NOMO-1 (cell line): ENCODE measurements around the gene TMIGD3.

Experiments
- DNase-seq, 2 experiments: peaks; one replicate each; lab custom pipeline; 2025; ENCODE audit not compliant: unreplicated experiment in 2 of 2; lab: John Stamatoyannopoulos, UW

Gene TMIGD3

DNA sequence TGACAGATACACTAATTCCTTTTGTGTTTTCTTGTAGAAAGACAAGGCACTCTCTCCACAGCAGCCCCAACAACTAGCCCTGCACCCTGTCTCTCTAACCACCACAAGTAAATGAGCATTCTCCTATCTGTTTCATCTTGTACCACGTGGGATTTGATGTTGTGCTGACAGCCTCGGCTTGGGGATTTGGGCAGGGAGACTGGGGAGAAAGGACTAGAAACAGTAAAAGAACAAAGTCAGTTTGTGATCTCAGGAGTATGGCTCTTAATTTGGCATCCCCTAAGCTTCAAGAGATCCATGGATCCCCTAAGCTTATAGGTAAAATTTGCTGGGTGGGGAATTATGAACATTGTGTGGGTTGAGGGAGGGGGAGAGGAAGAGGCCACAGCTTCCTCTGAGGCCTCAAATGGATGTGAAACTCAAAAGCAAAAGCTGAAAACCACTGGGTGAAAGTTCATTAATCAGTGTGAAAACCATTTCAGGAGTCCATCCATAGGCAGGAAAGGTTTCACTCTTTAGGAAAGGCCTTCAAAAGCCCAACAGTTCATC lies 26.6 kb downstream of the TMIGD3 start:
- peak; percentile 54 to 72 for DNase-seq

DNA sequence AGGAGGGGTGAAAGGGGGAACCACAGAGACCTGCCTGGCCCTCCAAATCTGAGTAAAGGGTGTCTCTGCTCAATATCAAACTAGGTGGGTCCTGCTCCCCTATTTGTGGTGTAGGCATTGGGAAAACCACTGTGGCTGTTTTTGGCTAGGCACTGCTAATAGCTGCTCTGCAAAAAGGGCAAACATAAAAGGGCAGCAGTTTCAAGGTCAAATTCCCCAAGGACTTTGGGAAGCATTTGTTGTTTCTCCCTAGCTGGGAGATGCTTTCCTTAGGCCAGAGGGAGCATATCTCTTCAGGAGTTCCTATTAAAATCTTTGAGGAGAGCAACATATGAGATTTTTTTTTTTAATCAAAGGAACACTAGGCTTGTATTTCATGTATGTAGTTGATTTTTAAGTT lies 27.2 kb downstream of the TMIGD3 start:
- no peak for DNase-seq

DNA sequence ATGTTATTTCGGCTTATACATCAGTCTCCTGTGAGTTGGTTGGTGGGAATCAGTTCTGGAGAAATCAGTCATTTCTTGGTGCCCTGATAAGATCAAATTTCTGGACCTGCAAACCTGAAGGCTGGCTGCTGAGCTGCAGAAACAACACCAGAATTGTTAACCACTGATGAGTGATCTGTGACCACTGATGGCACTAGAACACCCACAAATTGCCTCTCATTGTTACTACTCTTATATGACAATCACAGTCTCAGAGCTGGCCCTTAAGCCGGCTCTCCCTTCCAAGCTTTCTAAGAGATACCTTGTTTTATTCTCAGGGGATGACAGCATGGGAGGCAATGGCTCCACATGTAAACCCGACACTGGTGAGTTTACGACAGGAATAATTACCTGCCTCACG lies 27.7 kb downstream of the TMIGD3 start:
- peak in 1 of 2 experiments; percentile 19 for DNase-seq

DNA sequence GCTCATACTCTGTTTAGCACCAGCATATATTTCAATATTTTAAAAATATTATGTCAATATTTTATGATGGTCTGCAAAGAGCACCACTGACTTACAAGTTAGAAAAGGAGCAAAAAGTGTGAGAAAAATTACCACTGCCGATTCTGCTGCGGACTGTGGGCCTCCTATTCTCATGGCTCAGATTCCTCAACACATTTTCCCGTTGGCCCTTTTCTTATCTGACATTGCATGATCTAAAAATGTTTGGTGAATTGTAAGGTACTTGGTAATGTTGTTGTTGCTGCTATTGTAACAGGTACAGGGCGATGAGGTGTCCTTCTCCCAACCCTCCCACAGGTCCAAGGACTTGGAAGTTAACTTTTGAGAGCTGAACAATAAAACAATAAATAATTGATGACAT lies 28.9 kb downstream of the TMIGD3 start:
- no peak for DNase-seq

DNA sequence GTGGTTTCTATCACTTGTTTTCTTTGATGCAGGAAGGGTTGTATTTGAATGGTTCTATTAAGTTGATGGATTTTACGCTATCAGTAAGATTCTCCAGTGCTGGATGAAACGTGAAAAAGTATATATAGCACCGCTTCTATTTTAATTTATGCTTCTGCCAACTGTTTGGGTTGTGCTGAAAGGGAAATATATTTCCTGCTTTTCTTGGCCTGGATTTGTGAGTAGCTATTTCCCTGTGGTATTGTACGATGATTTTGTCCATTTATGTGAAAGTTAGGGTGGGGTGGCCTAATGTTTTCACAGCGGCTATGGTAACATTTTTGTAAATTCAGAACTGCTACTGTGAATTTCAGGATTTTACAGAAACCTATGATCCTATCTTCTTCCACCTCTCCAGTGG lies 29.3 kb downstream of the TMIGD3 start:
- DNase-seq: no peak

DNA sequence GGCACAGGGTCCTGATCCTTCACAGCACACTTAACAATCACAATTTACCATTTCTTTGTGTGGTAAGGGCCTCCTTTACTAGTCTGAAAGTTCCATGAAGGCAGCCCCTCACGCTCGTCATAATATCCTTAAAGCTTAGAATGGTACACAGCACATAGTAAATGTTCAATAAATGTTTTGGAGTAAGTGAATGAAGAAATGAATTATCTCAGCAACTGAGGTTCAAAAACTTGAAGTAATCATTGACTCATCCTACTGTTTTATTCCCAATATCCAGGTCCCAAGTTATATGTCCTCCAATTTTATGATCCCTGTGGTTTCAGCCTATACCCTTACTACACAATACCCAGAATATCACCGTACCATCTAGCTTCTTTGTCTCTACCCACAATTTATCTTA lies 31.9 kb downstream of the TMIGD3 start:
- DNase-seq: no peak

DNA sequence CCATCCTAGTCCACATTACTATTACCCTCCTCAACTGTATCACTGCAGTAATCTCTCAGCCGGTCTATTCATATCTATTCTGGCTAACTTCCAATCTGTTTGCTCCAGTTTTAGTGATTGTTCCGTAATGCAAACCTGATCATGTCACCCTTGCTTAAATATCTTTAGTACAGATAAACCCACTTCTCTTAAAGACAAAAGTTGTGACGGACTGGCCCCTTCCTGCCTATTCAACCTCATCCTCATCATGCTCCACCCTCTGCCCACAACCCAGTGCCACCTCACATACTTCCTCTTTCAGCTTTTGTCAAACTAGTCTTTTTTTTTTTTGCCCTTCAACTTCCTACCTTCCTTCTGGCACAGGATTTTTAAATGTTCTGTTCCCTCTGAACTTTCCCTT lies 32.4 kb downstream of the TMIGD3 start:
- DNase-seq: peak; percentile 92 to 99

DNA sequence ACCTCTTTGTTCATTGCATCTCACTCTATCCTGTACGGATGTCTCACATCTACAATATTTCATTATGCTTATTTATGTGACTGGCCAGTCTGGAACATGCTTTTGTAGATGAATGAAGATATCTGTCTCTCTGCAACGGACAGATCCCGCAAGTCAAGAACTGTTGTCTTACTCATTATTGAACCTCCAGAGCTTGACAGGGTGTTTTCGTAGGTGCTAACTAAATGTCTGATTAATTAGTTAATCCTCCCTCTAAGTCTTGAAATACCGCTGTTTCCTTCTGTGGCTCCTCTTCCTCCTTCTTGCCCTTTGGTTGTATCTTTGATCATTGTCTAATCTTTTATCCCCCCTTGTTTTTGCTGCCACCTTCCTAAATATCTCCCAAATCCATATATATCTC lies 32.8 kb downstream of the TMIGD3 start:
- DNase-seq: no peak

DNA sequence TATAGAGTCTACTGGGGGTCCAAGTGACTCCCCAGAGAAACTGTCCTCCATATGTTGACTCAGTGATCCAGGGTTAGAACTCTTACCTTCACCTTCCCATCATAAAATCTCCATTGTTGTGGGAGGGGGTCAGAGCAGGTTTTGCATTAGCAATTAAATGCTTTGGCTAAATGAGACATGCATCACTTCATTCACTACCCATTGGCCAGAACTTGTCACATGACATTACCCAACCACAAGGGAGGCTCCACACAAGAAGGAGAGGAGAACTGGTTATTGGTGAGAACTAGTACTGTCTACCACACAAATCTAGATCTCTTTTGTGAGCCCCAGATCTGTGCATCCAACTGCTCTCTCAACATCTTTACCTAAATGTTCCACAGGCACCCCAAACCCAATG lies 33.9 kb downstream of the TMIGD3 start:
- DNase-seq: no peak

DNA sequence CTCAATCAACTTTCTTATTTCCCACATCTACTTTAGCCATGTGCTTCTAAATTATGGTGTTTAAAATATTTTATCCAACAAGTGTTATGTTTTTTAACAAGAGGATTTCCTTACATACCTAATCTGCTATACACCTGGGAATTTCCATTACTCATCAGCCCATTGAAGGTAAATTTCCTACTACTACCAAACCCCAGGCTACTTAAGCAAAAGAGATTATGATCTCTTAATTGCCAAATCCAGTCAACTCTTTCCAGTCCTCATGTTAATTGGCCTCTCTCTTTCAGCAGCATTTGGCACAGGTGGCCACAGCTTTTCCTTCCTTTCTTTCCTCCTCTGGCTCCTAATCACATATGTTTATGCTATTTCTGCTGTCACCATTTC lies 34.7 kb downstream of the TMIGD3 start:
- no peak for DNase-seq

DNA sequence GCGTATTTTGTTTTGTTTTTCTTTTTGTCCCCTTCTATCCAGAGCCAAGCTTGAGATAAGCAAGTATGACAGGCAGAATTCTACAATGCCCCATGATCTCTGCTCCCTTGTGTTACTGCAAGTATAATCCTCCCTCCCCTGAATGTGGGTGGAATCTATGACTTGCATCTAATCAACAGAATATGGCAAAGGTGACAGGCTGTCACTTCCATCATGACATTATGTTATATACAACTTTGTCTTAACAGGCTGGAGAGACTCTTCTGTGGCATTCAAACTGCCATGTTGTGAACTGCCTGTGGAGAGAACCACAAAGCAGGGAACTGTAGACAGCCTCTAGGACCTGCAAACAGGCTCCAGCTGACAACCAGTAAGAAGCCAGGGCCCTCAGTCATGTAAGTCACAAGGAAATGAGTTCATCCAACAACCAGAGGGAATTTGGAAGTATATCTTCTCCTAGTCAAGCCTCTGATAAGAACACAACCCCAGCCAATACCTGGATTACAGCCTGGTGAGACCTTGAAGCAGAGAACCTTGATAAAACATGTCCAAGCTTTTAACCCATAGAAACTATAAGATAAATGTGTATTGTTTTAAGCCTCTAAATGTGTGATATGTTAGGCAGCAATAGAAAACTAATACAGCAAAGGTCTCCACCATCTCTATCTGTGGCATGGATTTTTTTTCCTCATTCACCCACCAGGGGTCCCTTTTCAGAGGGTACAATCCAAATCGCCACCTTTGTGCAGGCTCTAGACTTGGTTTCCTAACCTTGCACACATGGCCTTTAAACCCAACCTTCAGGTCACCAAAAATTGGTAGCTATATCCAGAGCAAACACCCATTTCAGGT lies 35.3 kb downstream of the TMIGD3 start:
- DNase-seq: no peak

DNA sequence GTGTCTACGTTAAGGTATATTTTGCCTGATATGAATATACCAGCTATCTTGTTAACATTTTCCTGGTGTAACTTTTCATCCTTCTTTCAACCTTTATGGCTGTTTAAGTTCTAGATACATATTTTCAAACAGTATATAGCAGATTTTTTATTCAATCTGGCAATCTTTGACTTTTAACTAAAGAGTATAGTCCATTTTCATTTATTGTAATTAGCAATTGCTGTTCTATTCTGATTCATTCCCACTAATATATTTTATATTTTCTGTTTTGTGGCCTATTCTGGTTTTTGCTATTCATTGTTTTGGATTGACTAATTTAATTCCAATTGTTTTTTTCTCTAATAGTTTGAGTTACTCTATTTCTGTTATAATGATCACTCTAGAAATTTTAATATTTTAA lies 37.0 kb downstream of the TMIGD3 start:
- DNase-seq: no peak

DNA sequence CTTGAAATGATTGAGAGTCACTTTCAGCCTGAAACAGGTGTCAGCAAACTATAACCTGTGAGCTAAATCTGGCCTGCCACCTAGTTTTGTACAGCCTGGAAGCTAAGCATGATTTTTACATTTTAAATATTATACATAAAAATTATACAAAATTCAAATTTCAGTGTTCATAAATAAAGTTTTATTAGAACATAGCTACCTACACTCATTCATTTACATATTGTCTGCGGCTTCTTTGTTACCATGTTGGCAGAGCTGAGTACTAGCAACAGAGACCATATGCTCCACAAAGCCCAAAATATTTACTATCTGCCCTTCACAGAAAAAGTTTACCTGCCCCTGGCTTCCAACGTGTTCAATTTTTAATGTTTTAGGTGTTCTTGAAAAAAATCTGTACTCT lies 37.7 kb downstream of the TMIGD3 start:
- no peak for DNase-seq

DNA sequence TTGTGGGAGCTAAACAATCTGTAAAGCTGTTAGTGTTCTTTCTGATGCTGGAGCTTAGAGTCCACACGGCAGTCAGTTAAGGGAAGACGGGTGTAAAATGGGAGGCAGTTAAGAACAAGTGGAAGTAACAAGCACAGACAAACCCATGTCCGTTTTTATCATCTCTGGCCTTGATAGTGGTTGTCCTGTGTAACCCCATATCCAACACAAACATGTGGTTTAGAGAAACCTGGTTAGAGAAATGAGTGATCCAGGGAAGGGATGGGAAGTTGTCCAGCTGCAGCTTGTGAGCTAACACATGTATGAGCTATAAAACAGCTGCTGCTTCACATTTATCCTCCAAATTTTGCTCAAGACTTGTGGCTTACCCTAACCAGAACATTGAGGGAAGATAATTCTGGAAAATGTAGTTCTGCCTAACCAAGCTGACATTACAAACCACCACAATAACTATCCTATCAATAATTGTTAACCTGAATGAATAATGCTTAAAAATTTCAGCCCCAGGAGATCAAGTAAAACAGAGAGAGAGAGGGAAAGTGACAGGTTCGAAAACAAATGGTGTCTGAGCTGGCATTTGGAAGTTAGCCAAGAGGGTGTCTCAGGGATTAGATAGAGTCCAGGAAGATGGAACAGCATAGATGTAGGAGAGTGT lies 40.3 kb downstream of the TMIGD3 start:
- no peak for DNase-seq

DNA sequence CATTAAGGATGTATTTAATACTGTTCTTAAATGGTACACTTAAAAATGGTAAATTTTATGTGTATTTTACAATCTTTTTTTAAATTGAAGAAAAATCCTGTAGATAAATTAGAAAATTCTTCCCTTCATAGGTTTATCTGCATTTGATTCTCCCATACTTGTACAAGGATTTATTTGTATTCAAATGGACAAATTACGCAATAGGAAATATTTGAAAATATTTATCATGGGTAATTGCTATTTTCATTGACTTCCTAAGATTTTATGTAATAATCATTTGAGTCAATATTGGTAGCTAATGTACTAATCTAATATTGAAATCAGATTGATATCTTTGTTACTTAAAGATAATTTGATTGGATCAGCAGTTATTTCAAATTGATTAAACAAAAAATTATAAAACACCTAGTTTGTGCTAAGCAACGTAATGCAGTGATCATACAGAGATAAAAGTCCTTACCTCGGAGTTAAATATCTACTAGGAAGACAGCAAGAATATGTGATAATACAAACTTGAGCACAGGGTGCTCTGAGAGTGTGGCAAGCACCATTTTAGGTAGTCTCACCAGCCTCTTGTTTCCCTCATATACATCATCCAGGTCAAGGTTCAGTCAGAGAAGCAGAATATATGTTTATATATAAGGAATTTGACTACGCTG lies 40.9 kb downstream of the TMIGD3 start:
- no peak for DNase-seq

DNA sequence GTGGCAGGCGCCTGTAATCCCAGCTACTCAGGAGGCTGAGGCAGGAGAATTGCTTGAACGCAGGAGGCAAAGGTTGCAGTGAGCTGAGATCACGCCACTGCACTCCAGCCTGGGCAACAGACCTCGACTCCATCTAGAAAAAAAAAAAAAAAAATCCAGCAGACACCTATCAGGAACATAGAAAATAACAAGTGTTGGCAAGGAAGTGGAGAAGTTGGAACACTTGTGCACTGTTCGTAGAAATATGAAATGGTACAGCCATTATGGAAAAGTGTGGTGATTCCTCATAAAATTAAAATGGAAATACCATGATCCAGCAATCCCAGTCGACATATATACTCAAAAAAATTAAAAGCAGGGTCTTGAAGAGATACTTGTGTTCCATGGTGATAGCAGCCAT lies 41.7 kb downstream of the TMIGD3 start:
- no peak for DNase-seq

DNA sequence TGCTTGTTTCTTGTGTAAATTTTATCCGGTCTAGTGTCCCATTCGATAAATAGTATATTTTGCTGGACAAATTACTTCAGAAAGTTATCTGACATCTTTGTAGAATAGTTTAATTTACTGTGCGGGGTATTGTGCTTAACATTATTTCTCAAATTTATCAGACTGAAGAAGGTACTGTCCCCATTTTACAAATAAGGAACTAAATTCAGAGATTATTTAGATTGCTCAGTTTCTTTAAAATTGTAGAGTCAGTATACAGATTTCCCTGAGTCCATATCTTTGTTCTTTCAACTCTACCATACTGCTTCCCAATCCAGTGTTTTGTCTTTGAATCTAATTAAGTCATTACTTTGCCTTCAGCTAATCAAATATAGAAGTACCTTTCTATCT lies 47.8 kb downstream of the TMIGD3 start:
- DNase-seq: no peak

DNA sequence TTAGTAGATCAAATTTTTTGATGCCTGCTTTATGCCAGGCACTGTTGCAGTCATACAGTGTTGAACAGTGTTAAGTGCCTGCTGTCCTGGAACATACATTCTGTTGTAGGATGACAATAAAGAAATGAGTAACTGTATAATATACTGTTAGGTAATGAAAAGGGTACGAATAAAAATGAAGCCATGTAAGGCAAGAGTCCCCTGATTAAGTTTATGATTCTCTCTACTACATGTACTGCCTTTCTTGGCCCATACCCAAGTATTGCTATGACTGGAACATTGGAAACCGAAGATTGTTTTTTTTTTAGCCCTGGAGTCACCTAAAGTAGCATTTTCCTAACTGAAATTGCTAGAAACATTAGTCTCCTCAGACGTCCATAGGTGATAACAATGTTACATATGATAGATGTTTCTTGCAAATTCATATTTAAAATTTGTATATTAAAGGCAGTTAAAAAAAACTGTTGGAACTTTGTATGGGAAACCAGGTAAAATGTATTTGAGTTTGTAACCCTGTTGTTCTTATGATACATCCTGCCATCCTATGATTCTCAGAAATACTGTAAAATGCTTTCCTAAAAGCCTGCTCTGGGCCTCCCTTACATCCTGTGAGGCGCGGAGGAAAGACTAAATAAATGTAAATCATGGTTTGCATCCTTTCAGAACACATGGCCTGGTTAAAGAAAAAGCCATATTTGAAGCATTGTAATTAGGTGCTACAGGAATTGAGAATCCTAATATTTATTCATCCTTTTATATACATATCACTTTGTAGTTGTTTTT lies 48.4 kb downstream of the TMIGD3 start:
- DNase-seq: no peak

DNA sequence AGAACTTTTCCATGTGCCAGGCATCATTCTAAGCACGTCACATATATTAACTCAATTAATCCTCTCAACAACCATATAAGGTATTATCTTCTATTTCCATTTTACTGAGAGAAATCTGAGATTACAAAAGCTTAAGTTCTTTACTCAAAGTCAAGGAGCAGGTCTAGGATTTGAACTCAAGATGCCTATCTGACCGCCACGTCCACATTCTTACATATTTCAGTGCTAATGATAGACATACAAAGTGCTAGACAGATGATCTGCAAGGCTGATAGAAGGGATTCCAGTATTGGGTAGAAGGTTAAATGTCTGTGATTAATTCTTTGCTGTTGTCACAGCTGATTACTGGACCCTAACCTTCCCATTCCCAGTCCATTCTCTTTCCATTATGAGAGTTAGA lies 49.7 kb downstream of the TMIGD3 start:
- no peak for DNase-seq

DNA sequence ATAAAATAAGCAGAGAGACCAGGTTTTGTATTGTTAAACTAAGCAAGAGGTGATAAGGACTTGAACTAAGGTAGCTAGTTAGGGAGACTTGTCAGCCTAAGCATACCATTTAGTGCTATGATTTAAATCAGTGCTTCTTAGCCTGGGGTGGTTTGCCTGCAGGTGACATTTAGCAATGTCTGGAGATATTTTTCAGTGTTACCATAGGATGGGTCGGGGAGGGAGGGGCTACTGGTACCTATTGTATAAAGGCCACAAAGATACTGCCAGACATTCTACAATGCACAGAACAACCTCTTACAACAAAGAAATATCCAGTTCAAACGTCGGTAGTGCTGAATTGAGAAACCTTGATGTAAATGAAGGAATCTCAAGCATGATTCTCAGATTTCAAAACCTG lies 50.9 kb downstream of the TMIGD3 start:
- DNase-seq: no peak

DNA sequence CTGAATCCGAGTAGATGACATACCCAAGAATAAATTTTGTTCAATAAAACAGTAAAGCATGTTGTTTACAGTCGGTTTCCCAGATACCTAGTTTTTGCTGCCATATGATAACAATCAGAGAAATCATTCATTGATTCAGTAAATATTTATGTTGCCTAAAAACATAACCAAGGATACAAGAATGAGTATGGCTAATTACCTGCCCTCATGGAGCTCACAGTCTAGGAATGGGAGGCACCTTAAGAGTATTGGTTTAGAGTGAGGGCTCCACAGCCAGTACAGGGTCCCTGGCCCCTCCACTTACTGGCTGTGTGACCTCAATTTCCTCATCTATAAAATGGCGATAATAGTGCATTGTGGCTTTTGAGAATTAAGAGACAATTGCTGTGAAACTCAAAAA lies 53.2 kb downstream of the TMIGD3 start:
- DNase-seq: no peak
